SK-N-MC (cell line): ENCODE measurements around the gene ASB15.

Source experiments
- EZH2 ChIP-seq: fragments of 200-600 bp; sonication (generic); IDR thresholded peaks from one replicate; pipeline ENCODE4 v1.6.1; 2017; ENCODE audit warnings: antibody characterized with exemption
- FOXP2 ChIP-seq: optimal IDR thresholded peaks from 2 replicates; pipeline ENCODE3; 2011; ENCODE audit warnings: mild to moderate bottlenecking, moderate library complexity; ENCODE audit not compliant: insufficient read depth; ENCODE audit errors: extremely low read length, control extremely low read depth
- POLR2AphosphoS5 ChIP-seq: IDR thresholded peaks from 2 replicates; pipeline ENCODE4 v1.6.1; 2012; ENCODE audit warnings: mild to moderate bottlenecking, low read depth, low read length, borderline replicate concordance

- TF ChIP-seq EZH2: no peak
- no peak for TF ChIP-seq POLR2AphosphoS5
- TF ChIP-seq FOXP2: no peak
These were observed 78.0 kb downstream of the ASB15 start for GRCh38 chr7:123679614-123680013.
